Right lobe of liver (tissue), 4 donors: ENCODE measurements around the gene SSBP2.

Experiments
- CTCF ChIP-seq, 4 donors: fragments of 200-600 bp in 3 of 4; fragments of 450-650 bp in 1 of 4; IDR thresholded peaks; one replicate each; pipeline versions ENCODE4 v1.5.1 to v1.8.0; 2016 to 2022; ENCODE audit warnings: antibody characterized with exemption in 4 of 4, mild to moderate bottlenecking in 2 of 4
- POLR2A ChIP-seq: fragments of 450-650 bp; IDR thresholded peaks from one replicate; pipeline ENCODE4 v1.6.1; 2017; ENCODE audit warnings: antibody characterized with exemption, mild to moderate bottlenecking
- donor health status: DM: no; HTN: no; CAD: no.
- donor health status: DM: no; HTN: no; CAD: no.
- donor health status: DM: no; HTN: yes; CAD: no.

- TF ChIP-seq CTCF (IDR thresholded peaks at IDR 0.05) (no peak), POLR2A (no peak)
Observed at GRCh38 chr5:81761270-81761669, 10.4 kb upstream of the SSBP2 start.
